HG02610 (cell line): ENCODE measurements around the gene SMC4.

Experiments used
- ATAC-seq: cut with Tn5 transposase; IDR thresholded peaks from one replicate; pipeline ENCODE4 v1.9.1; 2021; ENCODE audit warnings: mild to moderate bottlenecking, moderate library complexity; ENCODE audit not compliant: unreplicated experiment

The SMC4 gene

DNA sequence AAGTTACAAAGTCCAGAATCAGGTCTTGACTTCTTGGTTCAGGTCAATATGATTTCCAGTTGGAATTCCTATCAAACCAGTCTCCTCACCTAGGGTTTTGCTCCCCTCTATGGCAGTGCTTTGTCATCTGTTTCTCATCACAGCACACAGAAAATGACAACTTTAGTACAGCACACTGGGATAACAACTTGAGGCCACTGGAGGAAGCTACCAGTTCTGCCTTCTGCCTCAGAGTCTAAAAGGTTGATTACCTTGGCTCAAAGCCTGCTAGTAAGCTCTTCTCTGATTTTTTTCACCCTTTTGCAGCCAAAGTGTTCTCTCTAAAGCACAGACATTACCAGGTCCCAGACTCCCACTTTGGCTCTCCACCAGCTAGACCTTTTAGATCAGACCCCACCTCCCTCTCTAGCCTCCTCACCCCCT, 75.0 kb downstream of the SMC4 start:
- ATAC-seq, result no peak

DNA sequence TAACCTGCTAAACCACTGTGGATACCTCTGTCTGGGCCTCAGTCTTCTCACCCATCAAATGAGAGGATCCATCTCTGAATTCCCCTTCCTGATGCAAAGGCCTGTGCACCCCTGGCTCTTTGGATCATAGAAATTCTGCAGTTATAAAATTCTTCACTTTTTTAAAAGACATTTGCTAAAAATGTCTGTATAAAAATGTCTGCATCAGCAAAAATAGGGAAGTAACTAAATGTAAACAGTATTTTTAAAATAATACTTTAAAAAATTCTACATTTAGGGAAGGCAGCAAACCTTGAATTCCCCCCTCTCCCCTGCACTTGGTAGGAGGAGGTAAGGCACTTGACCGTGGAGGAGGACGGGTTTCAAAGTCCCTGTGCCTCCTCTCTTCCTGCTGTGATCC, 75.7 kb downstream of the SMC4 start:
- no peak for ATAC-seq

DNA sequence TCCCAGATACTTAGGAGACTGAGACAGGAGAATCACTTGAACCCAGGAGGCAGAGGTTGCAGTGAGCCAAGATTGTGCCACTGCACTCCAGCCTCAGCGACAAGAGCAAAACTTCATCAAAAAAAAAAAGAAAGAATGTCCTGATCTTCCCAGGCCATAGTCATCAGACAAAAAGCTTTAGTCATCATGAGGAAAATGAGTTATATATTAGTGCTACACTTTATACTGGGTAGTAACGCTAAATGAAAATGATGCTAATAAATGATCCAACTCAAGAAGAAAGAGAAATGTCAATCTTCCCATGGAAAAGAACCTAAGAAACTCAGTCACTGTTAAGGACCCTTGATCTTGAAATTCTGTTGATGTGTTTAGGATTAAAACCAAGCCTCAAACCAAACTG, 76.4 kb downstream of the SMC4 start:
- ATAC-seq, result no peak

DNA sequence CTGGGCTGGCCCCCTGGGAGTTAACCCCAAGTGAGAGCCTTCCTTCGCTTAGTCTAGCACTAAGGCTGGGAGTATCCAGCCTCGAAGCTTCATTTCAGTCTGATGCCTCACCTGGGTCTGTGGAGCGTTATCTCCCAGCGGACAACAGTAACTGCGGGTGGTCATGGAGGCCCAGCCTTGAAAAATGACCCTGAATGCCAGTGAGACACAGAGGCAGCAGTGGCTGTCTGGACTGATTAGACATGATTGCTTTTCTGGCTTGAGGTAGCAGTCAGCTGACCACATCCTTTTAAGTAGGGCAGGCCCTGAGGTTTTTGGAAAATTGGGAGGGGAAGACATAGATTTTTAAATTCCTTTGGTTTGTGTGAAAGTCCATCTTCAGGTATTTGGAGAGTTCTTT, 78.3 kb downstream of the SMC4 start:
- no peak for ATAC-seq

DNA sequence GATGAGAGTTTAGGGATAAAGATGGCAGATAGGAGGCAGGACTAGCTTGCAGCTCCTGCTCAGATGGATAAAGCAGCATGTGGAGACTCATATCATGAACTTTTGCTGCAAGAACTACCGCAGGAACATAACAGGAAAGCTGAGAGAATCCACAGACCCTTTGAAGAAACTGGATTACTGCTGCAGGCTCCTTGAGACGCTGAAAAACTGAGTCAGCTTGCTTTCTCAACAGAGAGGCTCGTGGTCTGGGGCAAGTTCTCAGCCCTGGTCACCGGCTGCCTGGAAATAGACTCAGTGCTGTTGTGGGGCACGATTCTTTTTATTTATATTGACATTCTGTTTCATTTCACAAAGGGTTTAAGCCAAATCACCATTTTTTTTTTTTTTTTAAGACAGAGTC, 78.9 kb downstream of the SMC4 start:
- ATAC-seq, result no peak

DNA sequence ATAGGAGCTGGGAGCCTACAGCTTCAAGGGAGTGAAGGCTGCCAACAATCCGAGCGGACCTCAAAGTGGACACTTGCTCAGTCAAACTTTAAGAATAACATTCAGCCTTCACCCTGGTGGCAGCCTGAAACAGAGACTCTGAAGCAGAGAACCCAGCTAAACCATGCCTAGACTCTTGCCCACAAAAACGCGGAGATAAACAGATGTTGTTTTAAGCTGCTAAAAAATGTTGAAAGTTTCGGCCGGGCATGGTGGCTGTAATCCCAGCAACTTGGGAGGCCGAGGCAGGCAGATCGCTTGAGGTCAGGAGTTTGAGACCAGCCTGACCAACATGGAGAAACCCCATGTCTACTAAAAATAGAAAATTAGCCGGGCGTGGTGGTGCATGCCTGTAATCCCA, 79.9 kb downstream of the SMC4 start:
- ATAC-seq, result no peak

DNA sequence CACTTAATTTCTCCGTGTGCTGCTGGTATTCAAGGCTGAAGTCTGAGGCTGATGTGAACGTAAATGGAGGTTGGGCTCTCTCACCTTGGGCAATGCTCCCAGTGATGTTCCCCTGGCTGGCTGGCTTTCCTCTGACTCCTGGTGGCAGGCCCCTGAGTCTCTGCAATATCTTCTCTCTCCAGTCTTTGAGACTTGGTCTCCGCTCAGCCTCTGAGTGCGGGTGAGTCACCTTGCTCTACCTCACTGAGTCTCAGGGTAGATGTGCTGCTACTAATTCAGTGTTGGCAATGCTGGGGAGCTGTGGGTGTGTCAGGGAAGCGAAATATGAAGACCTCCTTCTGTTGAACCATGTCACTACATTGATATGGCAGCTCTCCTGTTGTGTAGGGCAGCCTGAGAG, 81.5 kb downstream of the SMC4 start:
- ATAC-seq, result no peak

DNA sequence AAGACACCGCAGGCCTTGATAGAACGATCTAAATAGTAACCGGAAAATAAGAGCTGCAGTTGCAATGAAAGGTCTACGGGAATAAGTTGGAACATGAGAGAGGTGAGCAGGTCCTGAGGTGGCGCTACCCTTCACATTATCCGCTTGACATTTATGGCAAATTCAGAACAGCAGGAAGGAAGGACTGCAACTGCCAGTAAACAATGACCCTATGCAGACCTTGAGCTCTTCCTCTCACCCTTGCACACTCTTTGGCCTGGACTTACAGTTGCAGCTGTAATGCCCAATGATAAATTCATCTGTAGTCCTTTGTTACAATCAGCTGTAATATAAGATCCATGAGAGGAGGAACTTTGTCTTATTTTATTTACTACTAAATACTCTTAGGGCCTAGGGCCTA, 82.4 kb downstream of the SMC4 start:
- ATAC-seq, result no peak

DNA sequence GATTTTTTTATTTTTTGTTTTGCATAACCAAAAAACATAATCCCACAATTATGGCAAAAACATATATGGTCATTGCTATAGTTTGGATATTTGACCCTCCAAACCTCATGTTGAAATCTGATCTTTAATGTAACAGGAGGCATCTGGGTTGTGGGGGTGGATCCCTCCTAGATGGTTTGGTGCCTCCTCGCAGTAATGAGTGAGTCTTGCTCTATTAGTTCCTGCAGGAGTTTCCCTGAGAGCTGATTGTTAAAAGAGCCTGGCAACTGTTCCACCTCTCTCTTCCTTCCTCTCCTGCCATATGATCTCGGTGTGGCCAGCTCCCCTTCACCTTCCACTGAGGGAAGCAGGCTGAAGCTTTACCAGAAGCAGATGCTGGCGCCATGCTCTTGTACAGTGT, 83.3 kb downstream of the SMC4 start:
- no peak for ATAC-seq
